Right lobe of liver (tissue), 6 donors: ENCODE measurements around the gene KRTAP10-1. TPM values are rescaled to one million over a fixed set of nuclear protein-coding genes. Genes with fewer than 3 reads are reported as not detected.

ENCODE experiments used
- ATAC-seq, 4 donors: fragments of 200-7000 bp; cut with Tn5 transposase; one replicate each; pipeline ENCODE4 v1.9.1; 2020; ENCODE audit warnings: mild to moderate bottlenecking in 4 of 4, moderate library complexity in 4 of 4
- DNase-seq, 3 donors: peaks; one replicate each; pipeline ENCODE4 v3.0.0-alpha.2; 2020
- H3K27ac ChIP-seq, 3 donors: fragments of 200-600 bp; one replicate each; pipeline ENCODE4 v1.8.0; 2022
- H3K27me3 ChIP-seq, 2 donors: fragments of 200-600 bp; one replicate each; pipeline ENCODE4 v1.8.0; 2022
- H3K36me3 ChIP-seq, 4 donors: fragments of 200-600 bp; sonication (generic) in 1 of 4; one replicate each; pipeline versions ENCODE4 v1.5.1 to v1.8.0; 2017 to 2022; ENCODE audit warnings: control low read depth in 1 of 4
- H3K4me1 ChIP-seq, 4 donors: fragments of 200-600 bp; sonication (generic) in 1 of 4; one replicate each; pipeline versions ENCODE4 v1.5.1 to v1.8.0; 2017 to 2022; ENCODE audit warnings: control low read depth in 1 of 4
- H3K4me3 ChIP-seq, 3 donors: fragments of 200-600 bp; one replicate each; pipeline ENCODE4 v1.8.0; 2022
- H3K9me3 ChIP-seq, 4 donors: fragments of 200-600 bp; sonication (generic) in 1 of 4; one replicate each; pipeline versions ENCODE4 v1.5.1 to v1.8.0; 2017 to 2022; ENCODE audit warnings: control low read depth in 1 of 4
- CTCF ChIP-seq, 4 donors: fragments of 200-600 bp in 3 of 4; fragments of 450-650 bp in 1 of 4; IDR thresholded peaks; one replicate each; pipeline versions ENCODE4 v1.5.1 to v1.8.0; 2016 to 2022; ENCODE audit warnings: antibody characterized with exemption in 4 of 4, mild to moderate bottlenecking in 2 of 4
- POLR2A ChIP-seq: fragments of 450-650 bp; IDR thresholded peaks from one replicate; pipeline ENCODE4 v1.6.1; 2017; ENCODE audit warnings: antibody characterized with exemption, mild to moderate bottlenecking
- WGBS: methylation state at CpG from one replicate; pipeline ENCODE4 v1.1.6; 2018; ENCODE audit warnings: low coverage, low lambda C conversion rate; ENCODE audit not compliant: insufficient coverage; ENCODE audit errors: missing lambda C conversion rate; 5-methylcytosine and 5-hydroxymethylcytosine counted together
- intact Hi-C, 2 donors: fragments of 100-400 bp; cut with DNase I; formaldehyde crosslinking; loops; one replicate each; pipeline versions ENCODE4 v1.11.2 to v1.14.1; 2022
- total RNA-seq, 6 experiments: library from RNA; depleted of rRNA in 2 of 6; stranded (reverse); fragments of >200 nt in 2 of 6; fragmentation: NEBNext Ultra II Directional in 3 of 6; extraction: Animal tissue kit (Norgen Biotek cat#: 25700) in 3 of 6; gene quantifications; one replicate each; pipeline versions ENCODE4 v1.1.0 to v1.2.4, GENCODE V29; 2016 to 2023
- donor health status: DM: no; HTN: yes; CAD: no.
- donor health status: DM: no; HTN: no; CAD: no.
- donor health status: DM: no; HTN: no; CAD: no.
- donor health status: DM: no; HTN: yes; CAD: no.
- donor health status: DM: no; HTN: yes; CAD: no.

Gene KRTAP10-1
- total RNA-seq, 6 experiments from 2014 or later, result not detected

- TF ChIP-seq POLR2A, result no peak
- TF ChIP-seq CTCF (IDR thresholded peaks at IDR 0.05), result no peak
- Histone ChIP-seq H3K4me3 (no peak overlapping the region), H3K9me3 (no peaks in the 10 kb centered on the region), H3K4me1 (no peaks in the 10 kb centered on the region), H3K27ac (no peak overlapping the region), H3K36me3 (no peaks in the 10 kb centered on the region), H3K27me3 (no peaks in the 10 kb centered on the region)
- intact Hi-C loops, result loop anchor here (10.0 kb wide), 2 partner anchors 270 to 280 kb away; no protein-coding TSS in a partner anchor
- ATAC-seq, result no peak
- WGBS, result 29% methylated on average over 8 of the region's 11 CpGs
- DNase-seq, result peak in 2 of 3 donors; percentile 7 to 31
These were observed 25.1 kb downstream of the KRTAP10-1 start for GRCh38 chr21:44514746-44515358.

- intact Hi-C loops, result loop anchor here (10.0 kb wide), 2 partner anchors 271 to 281 kb away; no protein-coding TSS in a partner anchor
- no peak overlapping the region for H3K4me3 ChIP-seq
- H3K9me3 ChIP-seq, result no peaks in the 10 kb centered on the region
- no peak overlapping the region for H3K27ac ChIP-seq
- H3K4me1 ChIP-seq, result no peaks in the 10 kb centered on the region
- TF ChIP-seq CTCF (IDR thresholded peaks at IDR 0.05) (no peak), POLR2A (no peak)
- peak in 1 of 3 donors; percentile 8 for DNase-seq
- ATAC-seq, result no peak
- H3K36me3 ChIP-seq, result no peaks in the 10 kb centered on the region
- H3K27me3 ChIP-seq, result no peaks in the 10 kb centered on the region
- no CpG with 5 or more reads among the region's 7 CpGs for WGBS
These were observed 25.8 kb downstream of the KRTAP10-1 start for GRCh38 chr21:44514218-44514520.

- DNase-seq, result peak in 1 of 3 donors; percentile 47
- Histone ChIP-seq H3K4me1 (peaks cover 0 to under 1% (median under 1%) of the 10 kb centered on the region in 4 donors), H3K36me3 (no peaks in the 10 kb centered on the region), H3K9me3 (no peaks in the 10 kb centered on the region), H3K27ac (no peak overlapping the region), H3K4me3 (no peak overlapping the region), H3K27me3 (no peaks in the 10 kb centered on the region)
- intact Hi-C loops, result loop anchor here (10.0 kb wide), 2 partner anchors 271 to 281 kb away; no protein-coding TSS in a partner anchor
- 40% methylated on average over 1 of the region's 15 CpGs for whole genome bisulfite sequencing
- ATAC-seq, result peak in 1 of 4 donors; percentile 10
- TF ChIP-seq CTCF (IDR thresholded peaks at IDR 0.05) (no peak), POLR2A (no peak)
These were observed 26.4 kb downstream of the KRTAP10-1 start for GRCh38 chr21:44513389-44514217.

GRCh38 chr21:44512496-44513388, 27.3 kb downstream of the KRTAP10-1 start:
- Histone ChIP-seq H3K4me3 (no peak overlapping the region), H3K4me1 (peaks cover 0 to 4% (median 2%) of the 10 kb centered on the region in 4 donors), H3K36me3 (no peaks in the 10 kb centered on the region), H3K27ac (no peak overlapping the region), H3K9me3 (no peaks in the 10 kb centered on the region), H3K27me3 (no peaks in the 10 kb centered on the region)
- ATAC-seq (no peak), DNase-seq (peak in 1 of 3 donors; percentile 19)
- WGBS, result 62% methylated on average over 10 of the region's 21 CpGs
- no peak for TF ChIP-seq POLR2A
- TF ChIP-seq CTCF (IDR thresholded peaks at IDR 0.05), result no peak
- intact Hi-C loops, result loop anchor here (10.0 kb wide), 2 partner anchors 272 to 282 kb away; no protein-coding TSS in a partner anchor
